ENCODE measurements around the gene ACSM4. TPM values are rescaled to one million over a fixed set of nuclear protein-coding genes. Genes with fewer than 3 reads are reported as not detected.

Gene ACSM4
- total RNA-seq, 1 donor from 2014 or later = not detected

DNA sequence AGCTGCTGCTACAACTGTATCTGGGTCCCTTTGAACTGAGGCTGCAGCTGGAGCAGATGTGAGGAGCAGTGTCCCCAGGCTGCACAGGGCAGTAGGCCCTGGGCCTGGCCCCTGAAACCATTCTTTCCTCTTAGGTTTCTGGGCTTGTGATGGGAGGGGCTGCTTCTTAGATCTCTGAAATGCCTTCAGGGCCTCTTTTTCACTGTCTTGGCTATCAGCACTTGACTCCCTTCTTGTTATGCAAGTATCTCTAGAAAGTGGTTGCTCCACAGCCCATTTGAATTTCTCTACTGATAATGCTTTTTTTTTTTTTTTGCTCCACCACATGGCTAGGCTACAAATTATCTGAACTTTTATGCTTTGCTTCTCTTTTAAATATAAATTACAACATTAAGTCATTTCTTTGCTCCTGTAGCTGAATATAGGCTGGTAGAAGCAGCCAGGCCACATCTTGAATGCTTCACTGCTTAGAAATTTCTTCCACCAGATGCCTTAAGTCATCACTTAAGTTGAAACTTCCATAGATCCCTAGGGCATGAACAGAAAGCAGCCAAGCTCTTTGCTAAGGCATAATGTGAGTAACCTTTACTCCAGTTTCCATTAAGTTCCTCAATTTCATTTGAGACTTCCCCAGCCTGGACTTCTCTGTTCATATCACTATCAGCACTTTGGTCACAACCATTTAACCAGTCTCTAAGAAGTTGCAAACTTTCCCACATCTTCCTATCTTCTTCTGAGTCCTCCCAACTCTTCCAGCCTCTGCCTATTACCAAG is 41.1 kb downstream of the ACSM4 start:
- no peak for ATAC-seq

DNA sequence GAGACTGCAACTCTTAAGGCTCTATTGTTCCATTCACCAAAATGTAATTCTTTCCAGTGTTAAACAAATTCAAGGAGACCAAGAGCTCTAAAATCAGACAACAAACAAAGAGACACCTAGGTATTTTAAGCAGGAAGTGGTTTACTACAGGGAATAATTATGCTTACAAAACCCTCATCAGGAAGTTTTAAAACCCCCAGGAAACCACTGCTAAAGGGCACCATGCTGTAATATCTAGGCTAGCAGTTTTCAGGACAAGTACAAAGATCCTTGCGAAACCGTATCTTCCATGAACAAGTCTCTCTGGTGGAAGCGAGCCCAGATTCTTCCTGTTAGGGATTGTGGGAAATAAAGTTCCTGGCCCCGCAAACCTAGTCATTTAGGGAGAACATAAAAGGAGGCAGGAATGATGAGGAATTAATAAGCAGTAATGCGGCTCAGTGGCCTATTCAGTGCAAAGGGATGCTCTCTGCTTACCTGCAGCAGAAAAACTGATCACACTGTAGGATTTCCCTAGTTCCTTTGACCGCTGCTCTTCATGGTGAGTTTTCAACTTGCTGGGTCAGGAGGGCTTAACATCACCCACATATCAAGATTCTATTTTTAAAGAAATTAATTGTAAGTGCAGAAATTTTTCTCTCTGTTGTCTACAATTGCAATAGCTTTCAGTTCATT is 42.8 kb downstream of the ACSM4 start:
- ATAC-seq = no peak

DNA sequence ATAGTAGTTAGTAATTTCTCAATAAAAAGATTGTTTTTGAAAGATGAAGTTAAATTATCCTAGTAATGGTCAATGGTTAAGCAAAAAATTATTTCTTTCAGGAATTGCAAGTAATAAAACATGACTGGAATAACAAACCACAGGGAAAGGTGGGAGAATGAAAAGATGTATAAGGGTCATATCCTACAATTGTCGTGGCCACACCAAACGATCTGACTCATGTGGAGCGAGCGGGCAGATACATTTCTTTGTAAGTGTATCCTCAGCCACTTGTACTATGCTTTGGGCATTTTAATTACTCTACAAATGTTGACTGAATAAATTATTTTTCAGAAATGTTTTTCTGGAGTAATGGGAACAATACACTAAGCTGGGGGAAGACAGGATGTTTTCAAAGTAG is 45.5 kb downstream of the ACSM4 start:
- ATAC-seq = no peak

DNA sequence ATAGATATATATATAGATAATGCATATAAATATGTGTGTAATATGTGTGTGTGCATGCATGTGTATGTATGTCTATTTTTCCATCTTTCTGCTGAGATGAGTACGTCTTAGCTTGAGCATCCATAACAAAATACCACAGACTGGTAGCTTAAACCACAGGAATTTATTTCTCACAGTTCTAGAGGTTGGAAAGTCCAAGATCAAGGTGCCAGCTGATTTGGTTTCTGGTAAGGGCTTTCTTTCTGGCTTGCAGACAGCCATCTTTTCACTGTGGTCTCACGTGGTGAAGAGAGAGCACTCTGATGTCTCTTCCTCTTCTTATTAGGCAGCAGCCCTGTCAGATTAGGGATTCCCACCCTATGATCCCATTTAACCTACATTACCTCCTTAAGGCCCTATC is 47.3 kb downstream of the ACSM4 start:
- ATAC-seq = no peak

DNA sequence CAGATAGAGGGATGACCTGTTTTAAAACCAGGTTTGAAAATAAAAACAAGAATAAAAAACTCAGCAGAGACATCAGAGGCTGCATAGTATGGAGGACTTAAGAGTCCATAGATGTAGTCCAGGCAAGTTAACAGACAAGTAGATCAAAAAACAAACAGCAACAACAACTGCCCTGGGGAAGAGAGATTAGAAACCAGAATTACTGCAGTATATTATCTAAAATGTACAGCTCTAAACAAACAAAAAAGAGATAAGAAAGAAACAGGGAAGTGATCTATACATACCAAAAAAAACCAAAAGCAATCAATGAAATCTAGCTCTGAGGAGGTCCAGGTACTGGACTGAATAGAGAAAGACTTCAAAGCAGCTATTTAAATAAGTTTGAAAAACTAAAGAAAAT is 48.8 kb downstream of the ACSM4 start:
- ATAC-seq = no peak

DNA sequence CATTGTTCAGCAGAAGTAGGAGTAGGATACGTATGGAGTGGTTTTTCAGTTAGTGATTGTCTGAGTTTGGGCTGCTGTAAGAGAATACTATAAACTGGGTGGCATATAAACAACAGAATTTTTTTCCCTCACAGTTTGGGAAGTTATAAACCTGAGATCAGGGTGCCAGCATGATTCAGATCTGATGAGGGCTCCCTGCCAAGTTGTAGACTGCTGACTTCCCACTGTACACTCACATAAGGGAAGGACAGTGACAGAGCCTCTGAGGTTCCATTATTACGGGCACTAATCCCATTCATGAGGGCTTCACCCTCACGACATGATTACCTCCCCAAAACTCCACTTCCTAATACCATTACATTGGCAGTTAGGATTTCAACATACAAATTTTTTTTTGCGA is 50.7 kb downstream of the ACSM4 start:
- ATAC-seq = no peak

DNA sequence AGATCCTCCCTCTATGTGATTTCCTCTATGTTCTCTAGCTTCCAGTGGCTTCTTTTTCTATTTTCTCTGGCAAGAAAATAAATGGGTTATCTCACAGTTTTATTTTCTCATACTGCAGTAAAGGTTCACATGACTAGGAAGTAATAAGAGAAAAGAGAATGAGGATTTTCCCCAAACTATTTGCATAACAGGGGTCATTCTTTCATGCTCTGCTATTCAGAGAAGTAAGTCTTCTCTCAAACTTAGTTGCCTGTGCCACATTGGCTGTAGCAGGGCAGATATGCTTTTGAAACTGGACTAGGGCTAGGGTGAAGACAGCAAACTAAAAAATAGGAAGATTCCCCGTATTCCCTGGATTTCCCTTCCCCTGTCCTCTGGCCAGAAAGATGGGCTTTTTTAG is 57.4 kb downstream of the ACSM4 start:
- ATAC-seq = no peak

DNA sequence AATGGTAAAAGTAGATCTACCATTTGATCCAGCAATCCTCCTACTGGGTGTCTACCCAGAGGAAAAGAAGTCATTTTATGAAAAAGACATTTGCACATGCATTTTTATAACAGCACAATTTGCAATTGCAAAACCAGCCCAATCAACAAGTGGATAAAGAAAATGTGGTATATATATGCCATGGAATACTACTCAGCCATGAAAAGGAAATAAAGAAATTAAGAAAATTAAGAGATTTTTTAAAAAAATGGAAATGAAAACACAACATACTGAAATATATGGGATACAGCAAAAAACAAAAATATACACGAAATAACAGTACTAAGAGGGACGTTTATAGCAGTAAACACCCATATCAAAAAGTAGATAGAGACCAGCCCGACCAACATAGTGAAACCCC is 58.9 kb downstream of the ACSM4 start:
- no peak for ATAC-seq

DNA sequence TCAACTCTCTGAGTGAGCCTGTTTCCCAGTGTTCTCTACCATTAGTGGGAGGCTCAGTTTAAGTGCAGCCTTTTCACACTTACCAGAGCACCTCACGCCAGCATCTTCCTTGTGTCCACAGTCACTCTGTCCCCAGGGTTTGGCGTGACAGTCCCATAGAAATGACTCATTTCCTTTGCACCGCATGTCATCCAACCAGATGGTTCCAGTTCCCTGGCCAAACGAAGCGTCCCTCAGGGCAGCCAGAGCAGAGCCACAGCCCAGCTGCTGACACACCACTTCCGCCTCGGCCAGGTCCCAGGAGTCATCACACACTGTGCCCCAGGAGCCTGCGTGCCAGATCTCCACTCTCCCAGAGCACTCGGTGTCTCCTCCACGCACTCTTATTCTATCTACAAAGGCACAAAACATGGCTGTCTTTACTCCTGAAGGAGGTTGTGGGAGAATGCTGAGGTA is 65.4 kb downstream of the ACSM4 start:
- ATAC-seq = peak; percentile 85

DNA sequence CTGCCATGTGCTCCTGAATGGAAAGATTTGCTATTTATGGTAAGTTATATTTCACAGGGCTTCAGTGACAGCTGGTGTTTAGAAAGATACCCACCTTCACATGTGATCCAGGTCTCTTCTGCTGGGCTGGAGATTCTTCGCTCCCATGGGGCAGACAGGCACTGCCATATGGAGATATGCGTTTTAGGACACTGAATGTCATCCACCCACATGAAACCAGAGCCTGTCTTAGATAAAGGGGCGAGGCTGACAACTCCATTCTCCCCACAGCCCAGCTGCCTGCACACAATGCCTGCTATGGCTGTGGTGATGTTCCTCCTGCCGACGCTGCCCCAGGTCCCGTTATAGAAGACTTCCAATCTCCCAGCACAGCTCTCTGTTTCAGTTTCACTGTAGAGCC is 69.4 kb downstream of the ACSM4 start:
- ATAC-seq = no peak

DNA sequence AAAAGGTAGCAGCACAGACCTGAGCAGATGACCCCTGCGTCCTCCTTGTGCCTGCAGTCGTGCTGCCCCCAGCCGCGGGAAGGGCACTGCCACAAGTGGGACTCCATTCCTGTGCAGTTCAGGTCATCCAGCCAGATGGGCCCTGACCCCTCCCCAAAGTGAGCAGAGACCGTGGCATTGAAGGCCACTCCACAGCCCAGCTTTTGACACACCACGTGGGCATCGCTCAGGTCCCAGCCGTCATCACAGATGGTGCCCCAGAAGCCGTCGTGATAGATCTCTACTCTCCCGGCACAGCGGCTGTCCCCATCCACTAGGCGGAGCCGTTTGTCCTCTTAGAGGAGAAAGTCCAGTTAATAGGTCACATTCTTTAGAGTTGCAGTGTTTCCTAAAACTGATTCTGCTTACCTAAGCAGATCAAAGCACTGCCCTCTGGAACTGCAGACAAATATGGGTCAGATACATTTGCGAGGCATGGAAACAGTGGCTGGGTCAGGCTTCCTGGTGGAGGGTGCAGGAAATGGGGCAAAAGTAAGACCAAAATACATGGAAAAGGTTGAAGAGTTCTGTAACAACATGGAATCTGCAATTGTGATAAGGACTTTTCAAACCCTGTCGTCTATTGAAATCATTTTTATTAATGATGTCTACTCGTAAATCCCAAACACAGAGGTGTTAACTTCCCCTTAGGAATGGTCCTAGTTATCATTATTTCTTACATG is 70.7 kb downstream of the ACSM4 start:
- no peak for ATAC-seq

DNA sequence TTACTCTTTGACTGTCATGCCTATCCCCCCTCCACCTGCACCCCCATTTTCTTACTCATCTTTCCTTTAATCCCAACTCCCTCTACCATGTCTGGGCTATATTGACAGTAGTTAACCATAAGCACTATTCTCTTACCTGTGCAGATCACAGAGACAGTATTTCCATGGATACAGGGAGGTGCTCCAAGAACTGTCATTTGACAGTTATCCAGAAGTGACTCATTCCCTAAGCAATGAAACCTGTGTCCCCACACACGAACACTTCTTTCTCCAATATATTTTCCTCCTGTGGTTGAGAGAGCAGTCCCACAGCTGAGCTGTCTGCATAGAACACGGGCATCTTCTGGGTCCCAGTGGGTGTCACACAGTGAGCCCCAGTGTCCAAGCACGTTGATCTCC is 71.3 kb downstream of the ACSM4 start:
- no peak for ATAC-seq

DNA sequence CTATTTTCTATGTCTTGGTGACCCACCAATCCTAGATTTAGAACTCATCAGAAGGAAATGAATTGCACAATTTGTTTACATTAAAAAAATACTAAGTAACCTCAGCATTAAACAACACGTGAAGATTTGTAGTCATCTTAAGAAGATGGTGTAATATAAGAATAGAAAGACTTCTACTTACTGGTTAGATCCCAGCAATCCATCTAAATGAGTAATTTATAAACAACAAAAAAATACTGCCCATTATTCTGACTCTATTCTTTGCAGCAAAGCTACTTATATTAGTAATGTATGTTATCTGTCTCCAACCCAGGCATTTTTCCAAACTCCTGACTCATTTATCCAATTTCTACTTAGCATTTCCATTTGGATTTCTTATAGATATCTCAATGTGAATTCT is 72.3 kb downstream of the ACSM4 start:
- ATAC-seq = no peak

Other genes with a start within 250 kb of the ACSM4 start
- 36.5 TPM for gene C1S, start 243.4 kb upstream of the ACSM4 start, total RNA-seq
- gene C1R, start 211.6 kb upstream of the ACSM4 start, total RNA-seq = 76.2 TPM
- gene C1RL, start 194.9 kb upstream of the ACSM4 start, total RNA-seq = 22.7 TPM
- 0.76 TPM for gene RBP5, start 175.2 kb upstream of the ACSM4 start, total RNA-seq
- gene CLSTN3, start 173.7 kb upstream of the ACSM4 start, total RNA-seq = 12.8 TPM
- gene PEX5, start 114.4 kb upstream of the ACSM4 start, total RNA-seq = 21.6 TPM
- gene CD163L1, start 140.1 kb downstream of the ACSM4 start, total RNA-seq = 0.60 TPM
- 5.8 TPM for gene CD163, start 199.7 kb downstream of the ACSM4 start, total RNA-seq